ENCODE measurements around the gene EXOSC2. TPM values are rescaled to one million over a fixed set of nuclear protein-coding genes. Genes with fewer than 3 reads are reported as not detected.
A peak's percentile ranks its signal among the peaks of the same experiment; 100 is the strongest.

Gene EXOSC2, protein sequence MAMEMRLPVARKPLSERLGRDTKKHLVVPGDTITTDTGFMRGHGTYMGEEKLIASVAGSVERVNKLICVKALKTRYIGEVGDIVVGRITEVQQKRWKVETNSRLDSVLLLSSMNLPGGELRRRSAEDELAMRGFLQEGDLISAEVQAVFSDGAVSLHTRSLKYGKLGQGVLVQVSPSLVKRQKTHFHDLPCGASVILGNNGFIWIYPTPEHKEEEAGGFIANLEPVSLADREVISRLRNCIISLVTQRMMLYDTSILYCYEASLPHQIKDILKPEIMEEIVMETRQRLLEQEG
- total RNA-seq (10 to 100 TPM; 44.0 to 54.3 TPM), total RNA-seq (67.1 to 91.5 reads per million in 2 donors)

DNA sequence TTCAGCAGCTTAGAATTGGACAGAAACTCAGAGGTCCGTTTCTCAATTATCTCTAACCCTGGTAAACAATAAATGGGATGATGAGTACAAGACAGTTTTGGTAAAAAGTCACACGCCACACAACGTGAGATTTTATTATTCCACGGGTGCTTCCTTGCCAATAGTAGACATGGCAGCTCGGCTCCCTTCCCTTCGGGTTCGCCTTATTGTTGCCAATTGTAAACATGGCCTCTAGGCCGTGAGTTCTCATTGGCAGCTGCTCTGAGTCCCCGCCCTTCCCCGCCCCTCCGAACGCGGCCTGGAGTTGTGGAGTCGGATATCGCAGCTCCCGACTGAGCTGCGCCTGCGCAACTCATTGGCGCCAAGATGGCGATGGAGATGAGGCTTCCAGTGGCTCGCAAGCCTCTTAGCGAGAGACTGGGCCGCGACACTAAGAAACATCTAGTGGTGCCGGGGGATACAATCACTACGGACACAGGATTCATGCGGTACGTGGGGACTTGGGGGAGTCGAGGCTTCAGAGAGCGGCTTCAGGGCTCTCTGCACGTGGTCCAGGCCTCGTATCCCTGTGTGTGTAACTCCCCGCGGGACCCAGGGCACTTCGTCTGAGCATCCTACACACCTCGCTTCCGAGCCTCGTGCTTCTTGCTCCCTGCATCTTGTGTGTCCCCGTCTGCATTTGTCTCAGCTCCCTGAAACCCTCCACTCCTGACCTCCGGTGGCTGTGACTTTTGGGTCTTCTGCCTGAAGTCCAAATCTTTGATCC, at the start of gene EXOSC2:
Gene EXOSC2 (plus strand): TSS at position 355 of the 766 bp plus-strand sequence. CDS start 12 bp downstream, at position 367.
- DNase-seq (peak; percentile 82 to 96 (median 94)), ATAC-seq (peak; percentile 99)
- H3K9me3 ChIP-seq (ENCODE audit: control insufficient read depth, low read length, poor library complexity, severe bottlenecking): no peaks in the 10 kb centered on the region
- Mint-ChIP-seq H3K4me3 (peak within 1 kb of the TSS; percentile 97), H3K27me3 (no peaks in the 10 kb centered on the region), H3K27ac (peak within 1 kb of the TSS; percentile 94), H3K36me3 (ENCODE audit: low read depth) (peaks cover 11% of the 10 kb centered on the region), H3K4me1 (peaks cover 42% of the 10 kb centered on the region)

DNA sequence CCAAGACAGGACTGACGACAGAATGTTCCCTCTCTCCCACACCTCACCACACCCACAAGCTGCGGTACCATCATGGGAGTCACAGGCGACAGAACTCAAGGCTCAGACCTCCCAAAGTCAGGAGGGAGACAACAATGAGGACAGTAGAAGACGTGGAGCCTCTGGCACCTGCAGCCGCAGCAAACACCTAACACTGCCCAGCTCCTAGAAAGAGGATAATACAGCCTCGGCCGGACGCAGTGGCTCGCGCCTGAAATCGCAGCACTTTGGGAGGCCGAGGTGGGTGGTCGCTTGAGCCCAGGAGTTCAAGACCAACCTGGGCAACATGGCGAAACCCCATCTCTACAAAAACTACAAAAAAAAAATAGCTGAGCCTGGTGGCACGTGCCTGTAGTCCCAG, 42.4 kb upstream of the EXOSC2 start:
- Mint-ChIP-seq H3K27ac (no peak overlapping the region), H3K4me3 (no peak overlapping the region), H3K27me3 (peaks cover 23% of the 10 kb centered on the region), H3K36me3 (ENCODE audit: low read depth) (no peaks in the 10 kb centered on the region), H3K4me1 (no peaks in the 10 kb centered on the region)
- ATAC-seq (no peak), DNase-seq (no peak)
- H3K9me3 ChIP-seq (ENCODE audit: control insufficient read depth, low read length, poor library complexity, severe bottlenecking): no peaks in the 10 kb centered on the region

DNA sequence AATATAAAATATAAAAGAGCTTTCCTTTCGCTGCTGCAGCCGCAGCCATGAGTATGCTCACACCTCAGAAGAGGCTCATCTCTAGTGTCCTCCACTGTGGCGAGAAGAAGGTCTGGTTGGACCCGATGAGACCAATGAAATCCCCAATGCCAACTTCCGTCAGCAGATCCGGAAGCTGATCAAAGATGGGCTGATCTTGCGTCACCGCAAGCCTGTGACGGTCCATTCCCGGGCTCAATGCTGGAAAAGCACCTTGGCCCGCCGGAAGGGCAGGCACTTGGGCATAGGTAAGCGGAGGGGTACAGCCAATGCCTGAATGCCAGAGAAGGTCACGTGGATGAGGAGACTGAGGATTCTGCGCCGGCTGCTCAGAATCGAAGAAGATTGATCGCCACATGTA, 41.8 kb upstream of the EXOSC2 start:
- Mint-ChIP-seq H3K36me3 (ENCODE audit: low read depth) (no peaks in the 10 kb centered on the region), H3K4me1 (no peaks in the 10 kb centered on the region), H3K4me3 (no peak overlapping the region), H3K27me3 (peaks cover 28% of the 10 kb centered on the region), H3K27ac (no peak overlapping the region)
- DNase-seq (no peak), ATAC-seq (no peak)
- H3K9me3 ChIP-seq (ENCODE audit: control insufficient read depth, low read length, poor library complexity, severe bottlenecking): no peaks in the 10 kb centered on the region

DNA sequence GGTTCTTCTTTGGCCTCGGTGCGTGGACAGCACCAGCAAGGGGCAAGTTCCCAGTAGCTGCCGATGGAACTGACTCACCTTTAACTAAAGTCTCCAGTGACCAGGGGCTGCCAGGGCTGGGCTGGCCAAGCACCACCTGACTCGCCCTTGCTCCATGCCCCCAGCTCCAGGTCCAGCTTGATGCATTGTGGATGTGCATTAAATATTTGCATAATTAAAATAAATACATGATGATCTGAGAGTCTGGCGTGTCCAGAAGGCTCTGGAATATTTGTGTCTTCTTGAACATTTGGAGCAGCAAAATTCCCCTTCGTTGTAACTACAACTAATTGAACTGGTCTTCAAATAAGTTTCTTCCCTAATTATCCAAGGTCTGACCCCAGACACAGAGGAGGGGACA, 38.7 kb upstream of the EXOSC2 start:
- Mint-ChIP-seq H3K4me3 (no peak overlapping the region), H3K27ac (no peak overlapping the region), H3K4me1 (peaks cover 7% of the 10 kb centered on the region), H3K27me3 (peaks cover 50% of the 10 kb centered on the region), H3K36me3 (ENCODE audit: low read depth) (peaks cover 6% of the 10 kb centered on the region)
- DNase-seq (no peak), ATAC-seq (no peak)
- H3K9me3 ChIP-seq (ENCODE audit: control insufficient read depth, low read length, poor library complexity, severe bottlenecking): no peaks in the 10 kb centered on the region

DNA sequence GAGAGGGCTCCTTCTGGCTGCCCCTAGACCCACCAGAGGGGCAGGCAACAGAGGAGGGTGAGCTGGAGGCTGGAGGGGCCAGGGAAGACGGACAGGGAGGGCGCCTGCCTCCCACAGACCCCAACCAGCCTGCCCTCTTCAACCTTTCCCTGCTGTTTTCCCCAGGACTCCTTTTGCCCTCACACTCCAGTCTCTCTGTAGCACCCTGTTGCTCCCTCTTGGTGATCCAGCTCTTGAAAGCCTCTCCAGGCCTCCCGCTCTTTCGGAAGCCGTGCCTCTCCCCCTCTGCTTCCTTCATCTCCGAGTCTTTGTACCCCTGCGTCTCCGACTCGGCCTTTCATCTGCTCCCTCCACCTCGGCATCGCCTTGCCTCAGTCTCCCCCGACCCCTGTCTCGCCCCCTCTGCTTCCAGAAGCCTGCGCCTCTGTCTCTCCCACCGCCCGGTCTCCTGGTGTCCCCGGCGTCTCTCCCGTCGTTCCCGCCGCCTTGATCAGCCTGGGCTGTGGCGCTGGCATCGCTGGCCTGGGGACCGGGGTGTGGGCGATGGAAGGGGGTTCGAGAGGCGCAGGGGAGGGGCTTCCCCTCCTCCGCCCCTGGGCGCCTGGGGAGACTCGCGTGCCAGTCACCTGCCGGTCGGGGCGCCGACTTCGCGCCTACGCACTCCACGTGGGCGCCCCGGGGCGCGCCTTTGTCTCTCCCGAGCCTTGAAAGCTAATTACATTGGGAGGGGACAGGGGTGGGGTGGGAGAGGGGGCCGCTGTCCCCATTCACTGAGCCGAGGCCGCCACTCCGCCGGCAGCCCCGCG, 34.5 kb upstream of the EXOSC2 start:
- H3K27me3 Mint-ChIP-seq: peaks cover 60% of the 10 kb centered on the region
- peaks cover 17% of the 10 kb centered on the region for H3K4me1 Mint-ChIP-seq
- peak overlapping the region; percentile 19 for H3K4me3 Mint-ChIP-seq
- H3K27ac Mint-ChIP-seq: no peak overlapping the region
- no peaks in the 10 kb centered on the region for H3K9me3 ChIP-seq (ENCODE audit: control insufficient read depth, low read length, poor library complexity, severe bottlenecking)
- DNase-seq: no peak
- H3K36me3 Mint-ChIP-seq (ENCODE audit: low read depth): peaks cover 6% of the 10 kb centered on the region
- no peak for ATAC-seq

DNA sequence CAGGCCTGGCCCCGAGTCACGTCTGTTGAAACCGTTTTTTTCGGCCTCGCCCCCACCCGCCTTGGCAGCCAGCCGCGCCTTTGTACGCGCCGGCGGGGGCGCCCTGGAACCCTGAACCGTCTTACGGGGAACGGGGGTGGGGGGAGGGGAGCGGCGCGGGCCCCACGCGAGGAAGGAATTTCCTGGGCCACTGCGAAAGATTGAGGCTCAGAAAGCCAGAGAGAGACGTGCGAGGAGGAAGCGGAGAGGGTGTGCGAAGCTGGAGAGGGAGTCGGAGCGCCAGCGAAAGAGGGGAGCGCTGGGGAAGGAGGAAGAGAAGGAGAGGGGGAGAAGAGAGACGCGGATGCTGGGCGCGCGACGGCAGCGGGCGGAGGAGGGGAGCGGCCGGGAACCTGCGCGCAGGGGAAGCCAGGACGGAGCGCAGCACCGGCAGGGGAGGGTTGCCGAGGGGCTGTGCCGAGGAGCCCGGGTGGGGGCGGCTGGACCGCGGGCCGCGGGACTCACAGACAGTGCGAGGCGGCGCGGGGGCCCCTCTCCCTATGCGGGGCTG, 33.8 kb upstream of the EXOSC2 start:
- peak overlapping the region; percentile 87 for H3K4me3 Mint-ChIP-seq
- DNase-seq: no peak
- ATAC-seq: no peak
- H3K27ac Mint-ChIP-seq: no peak overlapping the region
- H3K4me1 Mint-ChIP-seq: peaks cover 19% of the 10 kb centered on the region
- peaks cover 62% of the 10 kb centered on the region for H3K27me3 Mint-ChIP-seq
- peaks cover 6% of the 10 kb centered on the region for H3K36me3 Mint-ChIP-seq (ENCODE audit: low read depth)
- no peaks in the 10 kb centered on the region for H3K9me3 ChIP-seq (ENCODE audit: control insufficient read depth, low read length, poor library complexity, severe bottlenecking)

DNA sequence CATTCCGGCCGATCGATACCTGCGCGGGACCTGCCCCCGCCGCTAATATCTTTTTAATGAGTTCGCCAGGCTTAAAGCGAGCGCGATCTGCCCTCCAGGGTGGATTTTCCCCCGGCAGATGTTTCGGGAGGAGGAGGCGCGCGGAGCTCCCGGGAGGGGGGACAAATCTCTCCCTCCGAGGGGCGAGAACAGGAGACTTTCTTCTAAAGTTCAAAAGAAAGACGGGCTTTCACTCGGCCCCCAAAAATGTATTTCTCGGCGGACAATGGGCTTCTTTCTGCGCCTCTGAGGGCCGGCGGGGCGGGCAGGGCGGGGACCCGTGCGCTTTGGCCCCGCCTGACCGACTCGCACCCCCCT, 33.3 kb upstream of the EXOSC2 start:
- ATAC-seq (no peak), DNase-seq (no peak)
- no peaks in the 10 kb centered on the region for H3K9me3 ChIP-seq (ENCODE audit: control insufficient read depth, low read length, poor library complexity, severe bottlenecking)
- Mint-ChIP-seq H3K36me3 (ENCODE audit: low read depth) (peaks cover 6% of the 10 kb centered on the region), H3K4me1 (peaks cover 20% of the 10 kb centered on the region), H3K27me3 (peaks cover 60% of the 10 kb centered on the region), H3K27ac (no peak overlapping the region), H3K4me3 (peak overlapping the region; percentile 62)

DNA sequence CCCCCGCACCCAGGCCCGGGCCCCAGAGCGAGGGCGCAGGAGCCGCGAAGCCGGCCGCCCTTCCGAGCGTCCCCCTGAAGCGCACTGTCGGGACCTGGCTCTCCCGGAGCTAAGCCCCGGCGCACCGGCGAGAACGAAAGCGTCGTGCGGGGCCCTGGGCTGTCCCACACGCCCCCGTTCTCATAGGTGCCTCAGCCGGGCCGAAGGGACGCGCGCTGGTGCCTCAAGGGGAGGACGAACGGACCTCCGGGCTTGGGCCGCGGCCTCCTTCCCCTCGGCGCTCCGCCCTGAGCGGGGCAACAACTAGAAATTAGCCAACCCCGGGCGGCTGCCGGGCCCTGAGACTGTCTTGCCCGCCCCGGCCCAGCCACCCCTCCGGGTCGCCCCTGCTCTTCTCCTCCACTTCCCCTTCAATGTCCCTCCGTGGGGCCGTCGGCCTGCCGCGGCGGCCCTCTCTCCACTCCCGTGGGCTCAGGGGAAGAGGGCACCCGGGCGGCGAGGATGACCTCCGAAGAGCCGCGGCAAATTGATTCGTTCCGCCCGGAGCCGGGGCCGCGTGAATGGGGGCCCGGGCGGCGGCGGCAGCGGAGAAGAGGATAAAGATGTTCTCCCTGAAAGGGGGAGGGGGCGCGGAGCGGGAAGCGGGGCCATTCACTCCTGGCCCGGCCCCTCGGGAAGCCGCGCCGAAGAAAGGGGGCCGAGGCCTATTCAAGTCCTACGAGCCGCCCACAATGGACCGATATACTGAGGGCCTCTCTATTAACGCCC, 32.7 kb upstream of the EXOSC2 start:
- H3K4me1 Mint-ChIP-seq: peaks cover 25% of the 10 kb centered on the region
- DNase-seq: no peak
- peaks cover 60% of the 10 kb centered on the region for H3K27me3 Mint-ChIP-seq
- no peak for ATAC-seq
- H3K36me3 Mint-ChIP-seq (ENCODE audit: low read depth): peaks cover 8% of the 10 kb centered on the region
- H3K27ac Mint-ChIP-seq: no peak overlapping the region
- H3K4me3 Mint-ChIP-seq: peak overlapping the region; percentile 69
- H3K9me3 ChIP-seq (ENCODE audit: control insufficient read depth, low read length, poor library complexity, severe bottlenecking): no peaks in the 10 kb centered on the region

DNA sequence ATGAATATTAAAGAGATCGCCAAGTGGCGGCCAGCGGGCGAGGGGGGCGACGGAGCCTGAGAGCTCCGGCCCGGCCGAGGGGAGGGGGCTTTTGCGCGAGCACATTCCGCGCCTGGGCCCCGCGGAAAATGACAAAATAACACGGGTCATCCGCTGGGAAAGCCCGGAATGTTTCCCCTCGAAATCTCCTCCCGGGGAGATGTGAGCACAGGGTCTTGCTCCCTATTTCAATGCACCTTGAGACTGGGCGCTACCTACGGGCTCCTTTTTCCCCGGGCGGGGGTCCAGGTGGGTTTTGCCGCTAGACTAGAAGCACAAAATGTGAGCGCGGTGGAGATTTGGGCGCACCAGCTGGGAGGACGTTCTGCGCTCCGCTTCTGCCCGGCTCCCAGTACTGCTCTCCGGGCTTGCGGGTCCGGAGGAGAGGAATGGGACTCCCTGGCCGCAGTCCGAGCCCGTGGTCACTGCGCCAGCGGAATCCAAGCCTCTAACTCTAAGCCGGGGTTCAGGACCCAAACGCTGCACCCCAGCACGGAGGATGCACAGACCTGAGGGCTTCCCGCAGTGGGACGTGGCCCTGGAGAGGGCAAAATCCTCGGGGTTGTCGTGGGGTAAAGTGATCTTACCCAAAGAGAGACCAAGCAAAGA, 32.0 kb upstream of the EXOSC2 start:
- no peak for DNase-seq
- H3K27me3 Mint-ChIP-seq: peaks cover 60% of the 10 kb centered on the region
- H3K36me3 Mint-ChIP-seq (ENCODE audit: low read depth): peaks cover 8% of the 10 kb centered on the region
- ATAC-seq: no peak
- no peaks in the 10 kb centered on the region for H3K9me3 ChIP-seq (ENCODE audit: control insufficient read depth, low read length, poor library complexity, severe bottlenecking)
- H3K4me3 Mint-ChIP-seq: peak overlapping the region; percentile 69
- peak overlapping the region; percentile 65 for H3K27ac Mint-ChIP-seq
- peaks cover 25% of the 10 kb centered on the region for H3K4me1 Mint-ChIP-seq

DNA sequence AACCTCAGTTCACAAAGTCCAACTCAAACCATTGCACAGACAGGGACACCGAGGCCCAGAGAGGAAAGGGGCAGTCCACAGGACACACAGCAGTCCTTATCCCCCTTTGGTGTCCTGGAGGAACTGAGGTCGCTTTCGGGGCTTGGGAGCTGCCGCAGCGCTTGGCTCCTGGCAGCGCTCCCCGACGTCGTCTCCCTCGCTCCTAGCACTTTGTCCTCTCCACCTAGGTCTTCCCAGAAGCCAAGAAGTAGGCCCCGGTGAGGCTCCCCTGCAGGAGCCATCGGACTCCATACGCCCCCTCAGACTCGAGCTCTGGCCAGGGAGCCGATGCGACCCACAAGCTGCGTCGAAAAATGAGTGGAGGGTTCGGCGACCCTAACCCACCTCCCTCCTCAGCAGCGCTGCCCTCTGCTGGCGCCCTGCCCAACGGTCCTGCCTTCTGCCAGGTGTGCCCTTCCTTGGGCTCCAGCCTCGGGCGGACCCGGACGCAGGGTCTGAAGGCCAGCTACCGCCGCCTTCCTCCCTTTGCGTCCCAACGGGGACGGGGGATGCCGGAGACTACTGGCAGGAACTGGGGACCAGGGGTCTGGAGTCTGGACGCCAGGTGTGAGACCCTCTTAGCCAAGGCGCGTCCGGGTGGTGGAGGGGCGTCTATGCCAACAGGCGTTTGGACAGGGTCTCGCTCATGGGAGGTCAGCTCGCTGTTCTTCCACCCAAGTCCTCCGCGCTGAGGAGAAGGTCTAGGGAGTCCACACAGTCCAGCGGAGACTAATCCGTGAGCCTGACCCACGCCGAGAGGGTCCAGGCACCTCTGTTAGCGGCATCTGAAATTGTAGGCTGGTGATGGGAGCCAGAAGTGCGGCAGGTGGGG, 31.2 kb upstream of the EXOSC2 start:
- peaks cover 23% of the 10 kb centered on the region for H3K4me1 Mint-ChIP-seq
- H3K36me3 Mint-ChIP-seq (ENCODE audit: low read depth): peaks cover 8% of the 10 kb centered on the region
- H3K9me3 ChIP-seq (ENCODE audit: control insufficient read depth, low read length, poor library complexity, severe bottlenecking): no peaks in the 10 kb centered on the region
- H3K4me3 Mint-ChIP-seq: peak overlapping the region; percentile 87
- peaks cover 56% of the 10 kb centered on the region for H3K27me3 Mint-ChIP-seq
- no peak for ATAC-seq
- peak overlapping the region; percentile 65 for H3K27ac Mint-ChIP-seq
- no peak for DNase-seq

DNA sequence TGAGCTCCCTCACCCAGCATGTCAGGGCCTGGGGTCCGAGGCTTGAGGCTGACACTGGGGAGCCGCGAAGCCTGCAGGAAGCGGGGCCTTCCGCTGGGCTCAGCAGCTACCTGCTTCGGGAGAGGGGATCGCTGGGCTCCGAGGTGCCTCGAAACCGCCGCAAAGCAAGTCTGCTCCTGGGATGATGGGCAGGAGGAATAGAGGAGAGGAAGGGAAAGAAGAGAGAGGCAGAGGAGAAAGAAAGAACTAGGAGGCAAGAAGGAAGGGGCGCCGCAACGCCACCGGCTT, 30.7 kb upstream of the EXOSC2 start:
- Mint-ChIP-seq H3K4me1 (peaks cover 23% of the 10 kb centered on the region), H3K27ac (no peak overlapping the region), H3K4me3 (peak overlapping the region; percentile 87), H3K36me3 (ENCODE audit: low read depth) (peaks cover 8% of the 10 kb centered on the region), H3K27me3 (peaks cover 54% of the 10 kb centered on the region)
- ATAC-seq (no peak), DNase-seq (no peak)
- H3K9me3 ChIP-seq (ENCODE audit: control insufficient read depth, low read length, poor library complexity, severe bottlenecking): no peaks in the 10 kb centered on the region
